Esophagus squamous epithelium (tissue), 5 donors: Measurements from ENCODE around the gene OOSP1. TPM values are rescaled to one million over a fixed set of nuclear protein-coding genes. Genes with fewer than 3 reads are reported as not detected.

ENCODE experiments used
- DNase-seq: peaks from one replicate; lab custom pipeline; 2025; lab: John Stamatoyannopoulos, UW
- H3K27ac ChIP-seq, 4 donors: fragments of 200-600 bp; sonication (generic); one replicate each; pipeline ENCODE4 v1.5.1; 2016 to 2019; ENCODE audit warnings: mild to moderate bottlenecking in 1 of 4
- H3K27me3 ChIP-seq, 4 donors: fragments of 200-600 bp; sonication (generic); 1 replicate in 3 of 4; 2 replicates in 1 of 4; pipeline versions ENCODE4 v1.5.1 to v1.6.0; 2017 to 2021; ENCODE audit warnings: antibody characterized with exemption in 1 of 4
- H3K36me3 ChIP-seq, 3 donors: fragments of 200-600 bp; sonication (generic); one replicate each; pipeline ENCODE4 v1.5.1; 2016 to 2019
- H3K4me1 ChIP-seq, 3 donors: fragments of 200-600 bp; sonication (generic); one replicate each; pipeline ENCODE4 v1.5.1; 2017 to 2019
- H3K4me3 ChIP-seq, 4 donors: fragments of 200-600 bp; sonication (generic); 1 replicate in 3 of 4; 2 replicates in 1 of 4; pipeline ENCODE4 v1.5.1; 2016 to 2019; ENCODE audit warnings: mild to moderate bottlenecking in 2 of 4, moderate library complexity in 1 of 4
- H3K9me3 ChIP-seq, 3 donors: fragments of 200-600 bp; sonication (generic); one replicate each; pipeline ENCODE4 v1.5.1; 2016 to 2019
- CTCF ChIP-seq, 6 experiments: fragments of 450-650 bp in 4 of 6; fragments of 200-600 bp in 2 of 6; sonication (generic) in 2 of 6; IDR thresholded peaks; one replicate each; pipeline ENCODE4 v1.5.1; 2016 to 2019; ENCODE audit warnings: antibody characterized with exemption in 6 of 6, mild to moderate bottlenecking in 4 of 6, moderate library complexity in 4 of 6
- POLR2A ChIP-seq, 4 donors: fragments of 450-650 bp; IDR thresholded peaks; one replicate each; pipeline ENCODE4 v1.6.1; 2017; ENCODE audit warnings: antibody characterized with exemption in 4 of 4, mild to moderate bottlenecking in 4 of 4, moderate library complexity in 3 of 4
- WGBS, 2 donors: methylation state at CpG; one replicate each; pipeline ENCODE4 v1.1.5; 2018; 5-methylcytosine and 5-hydroxymethylcytosine counted together
- intact Hi-C: fragments of 100-400 bp; cut with DNase I; formaldehyde crosslinking; loops from one replicate; pipeline ENCODE4 v1.15.0; 2022
- total RNA-seq, 4 donors: library from RNA; depleted of rRNA; stranded (reverse); fragments of >200 nt; gene quantifications; one replicate each; pipeline ENCODE4 v1.1.0, GENCODE V29; 2016
- donor health status: DM: yes; HTN: yes; CAD: no.

Gene OOSP1
- total RNA-seq, 4 donors from 2014 or later, result not detected

GRCh38 chr11:59918987-59919589 lies 19.1 kb upstream of the OOSP1 start:
- intact Hi-C loops, result no loop called here

GRCh38 chr11:59923813-59924212 lies 14.4 kb upstream of the OOSP1 start:
- no peaks in the 10 kb centered on the region for H3K27me3 ChIP-seq
- H3K4me3 ChIP-seq, result no peak overlapping the region
- DNase-seq, result no peak
- WGBS, 2 donors, result 93 to 100% methylated on average over 6 of the region's 6 CpGs
- peaks cover 0 to 45% (median 27%) of the 10 kb centered on the region in 3 donors for H3K9me3 ChIP-seq
- H3K27ac ChIP-seq, result no peak overlapping the region
- intact Hi-C loops, result no loop called here
- TF ChIP-seq CTCF (IDR thresholded peaks at IDR 0.05) (no peak), POLR2A (IDR thresholded peaks at IDR 0.05) (no peak)
- H3K36me3 ChIP-seq, result no peaks in the 10 kb centered on the region
- H3K4me1 ChIP-seq, result no peaks in the 10 kb centered on the region

More at GRCh38 chr11:59918987-59919589, 19.1 kb upstream of the OOSP1 start:
- no peak for DNase-seq
- Histone ChIP-seq H3K9me3 (peaks cover 0 to 30% (median 14%) of the 10 kb centered on the region in 3 donors), H3K27ac (no peak overlapping the region), H3K4me1 (no peaks in the 10 kb centered on the region), H3K36me3 (no peaks in the 10 kb centered on the region), H3K4me3 (no peak overlapping the region), H3K27me3 (no peaks in the 10 kb centered on the region)
- TF ChIP-seq POLR2A (IDR thresholded peaks at IDR 0.05) (no peak), CTCF (IDR thresholded peaks at IDR 0.05) (peak in 4 of 6 experiments; percentile 9 to 56 (median 23))
- 28 to 40% methylated on average over 3 of the region's 3 CpGs for WGBS, 2 donors

- WGBS, 2 donors, result no CpG with 5 or more reads among the region's 1 CpG
- no peaks in the 10 kb centered on the region for H3K27me3 ChIP-seq
- no peaks in the 10 kb centered on the region for H3K36me3 ChIP-seq
- no peak overlapping the region for H3K27ac ChIP-seq
- no peak for DNase-seq
- no peaks in the 10 kb centered on the region for H3K4me1 ChIP-seq
- no peak overlapping the region for H3K4me3 ChIP-seq
- intact Hi-C loops, result no loop called here
- no peak for TF ChIP-seq POLR2A (IDR thresholded peaks at IDR 0.05)
- no peak for TF ChIP-seq CTCF (IDR thresholded peaks at IDR 0.05)
- no peaks in the 10 kb centered on the region for H3K9me3 ChIP-seq
Observed at GRCh38 chr11:59931688-59932087, 6.5 kb upstream of the OOSP1 start.

GRCh38 chr11:59938718-59939117 lies 486 bp downstream of the OOSP1 start:
- H3K27ac ChIP-seq, result no peak overlapping the region
- intact Hi-C loops, result no loop called here
- H3K36me3 ChIP-seq, result no peaks in the 10 kb centered on the region
- H3K4me3 ChIP-seq, result no peak overlapping the region
- H3K4me1 ChIP-seq, result no peaks in the 10 kb centered on the region
- no peaks in the 10 kb centered on the region for H3K9me3 ChIP-seq
- 91 to 93% methylated on average over 3 of the region's 3 CpGs for WGBS, 2 donors
- TF ChIP-seq POLR2A (IDR thresholded peaks at IDR 0.05) (no peak), CTCF (IDR thresholded peaks at IDR 0.05) (no peak)
- no peak for DNase-seq
- H3K27me3 ChIP-seq, result no peaks in the 10 kb centered on the region

- Histone ChIP-seq H3K36me3 (no peaks in the 10 kb centered on the region), H3K27me3 (no peaks in the 10 kb centered on the region), H3K9me3 (no peaks in the 10 kb centered on the region), H3K27ac (no peak overlapping the region), H3K4me3 (no peak overlapping the region), H3K4me1 (no peaks in the 10 kb centered on the region)
- DNase-seq, result no peak
- intact Hi-C loops, result no loop called here
- TF ChIP-seq POLR2A (IDR thresholded peaks at IDR 0.05) (no peak), CTCF (IDR thresholded peaks at IDR 0.05) (no peak)
- WGBS, 2 donors, result 77 to 80% methylated on average over 2 of the region's 2 CpGs
Observed at GRCh38 chr11:59939482-59939881, 1.2 kb downstream of the OOSP1 start.
